Right lobe of liver (tissue), 6 donors: ENCODE data around the gene GOLIM4. TPM values are rescaled to one million over a fixed set of nuclear protein-coding genes. Genes with fewer than 3 reads are reported as not detected.

Experiments
- ATAC-seq, 4 donors: fragments of 200-7000 bp; cut with Tn5 transposase; one replicate each; pipeline ENCODE4 v1.9.1; 2020; ENCODE audit warnings: mild to moderate bottlenecking in 4 of 4, moderate library complexity in 4 of 4
- DNase-seq, 3 donors: peaks; one replicate each; pipeline ENCODE4 v3.0.0-alpha.2; 2020
- H3K27ac ChIP-seq, 3 donors: fragments of 200-600 bp; one replicate each; pipeline ENCODE4 v1.8.0; 2022
- H3K27me3 ChIP-seq, 2 donors: fragments of 200-600 bp; one replicate each; pipeline ENCODE4 v1.8.0; 2022
- H3K36me3 ChIP-seq, 4 donors: fragments of 200-600 bp; sonication (generic) in 1 of 4; one replicate each; pipeline versions ENCODE4 v1.5.1 to v1.8.0; 2017 to 2022; ENCODE audit warnings: control low read depth in 1 of 4
- H3K4me1 ChIP-seq, 4 donors: fragments of 200-600 bp; sonication (generic) in 1 of 4; one replicate each; pipeline versions ENCODE4 v1.5.1 to v1.8.0; 2017 to 2022; ENCODE audit warnings: control low read depth in 1 of 4
- H3K4me3 ChIP-seq, 3 donors: fragments of 200-600 bp; one replicate each; pipeline ENCODE4 v1.8.0; 2022
- H3K9me3 ChIP-seq, 4 donors: fragments of 200-600 bp; sonication (generic) in 1 of 4; one replicate each; pipeline versions ENCODE4 v1.5.1 to v1.8.0; 2017 to 2022; ENCODE audit warnings: control low read depth in 1 of 4
- CTCF ChIP-seq, 4 donors: fragments of 200-600 bp in 3 of 4; fragments of 450-650 bp in 1 of 4; IDR thresholded peaks; one replicate each; pipeline versions ENCODE4 v1.5.1 to v1.8.0; 2016 to 2022; ENCODE audit warnings: antibody characterized with exemption in 4 of 4, mild to moderate bottlenecking in 2 of 4
- POLR2A ChIP-seq: fragments of 450-650 bp; IDR thresholded peaks from one replicate; pipeline ENCODE4 v1.6.1; 2017; ENCODE audit warnings: antibody characterized with exemption, mild to moderate bottlenecking
- WGBS: methylation state at CpG from one replicate; pipeline ENCODE4 v1.1.6; 2018; ENCODE audit warnings: low coverage, low lambda C conversion rate; ENCODE audit not compliant: insufficient coverage; ENCODE audit errors: missing lambda C conversion rate; 5-methylcytosine and 5-hydroxymethylcytosine counted together
- intact Hi-C, 2 donors: fragments of 100-400 bp; cut with DNase I; formaldehyde crosslinking; loops; one replicate each; pipeline versions ENCODE4 v1.11.2 to v1.14.1; 2022
- total RNA-seq, 6 experiments: library from RNA; depleted of rRNA in 2 of 6; stranded (reverse); fragments of >200 nt in 2 of 6; fragmentation: NEBNext Ultra II Directional in 3 of 6; extraction: Animal tissue kit (Norgen Biotek cat#: 25700) in 3 of 6; gene quantifications; one replicate each; pipeline versions ENCODE4 v1.1.0 to v1.2.4, GENCODE V29; 2016 to 2023
- donor health status: DM: no; HTN: yes; CAD: no.
- donor health status: DM: no; HTN: no; CAD: no.
- donor health status: DM: no; HTN: no; CAD: no.
- donor health status: DM: no; HTN: yes; CAD: no.
- donor health status: DM: no; HTN: yes; CAD: no.

Gene GOLIM4
- total RNA-seq, 6 experiments from 2014 or later, result 33.3 to 44.9 (median 36.6) TPM

- peaks cover 0 to 2% (median 0%) of the 10 kb centered on the region in 4 donors for H3K9me3 ChIP-seq
- H3K4me3 ChIP-seq, result no peak overlapping the region
- H3K27ac ChIP-seq, result no peak overlapping the region
- no peak for TF ChIP-seq POLR2A
- TF ChIP-seq CTCF (IDR thresholded peaks at IDR 0.05), result no peak
- ATAC-seq (no peak), DNase-seq (no peak)
- intact Hi-C loops, result no loop called here
- 91% methylated on average over 5 of the region's 5 CpGs for WGBS
- H3K27me3 ChIP-seq, result no peaks in the 10 kb centered on the region
- H3K4me1 ChIP-seq, result peaks cover 0 to 40% (median 18%) of the 10 kb centered on the region in 4 donors
- H3K36me3 ChIP-seq, result no peaks in the 10 kb centered on the region
Observed at GRCh38 chr3:168054447-168054846, 41.3 kb downstream of the GOLIM4 start.

GRCh38 chr3:168053115-168053514, 42.6 kb downstream of the GOLIM4 start:
- WGBS, result 33% methylated on average over 2 of the region's 2 CpGs
- ATAC-seq (no peak), DNase-seq (no peak)
- TF ChIP-seq POLR2A (no peak), CTCF (IDR thresholded peaks at IDR 0.05) (peak; percentile 12 to 38 (median 26))
- H3K27me3 ChIP-seq, result no peaks in the 10 kb centered on the region
- H3K36me3 ChIP-seq, result no peaks in the 10 kb centered on the region
- intact Hi-C loops, result no loop called here
- no peak overlapping the region for H3K4me3 ChIP-seq
- H3K4me1 ChIP-seq, result peaks cover 0 to 39% (median 18%) of the 10 kb centered on the region in 4 donors
- H3K9me3 ChIP-seq, result no peaks in the 10 kb centered on the region
- no peak overlapping the region for H3K27ac ChIP-seq

- H3K9me3 ChIP-seq, result no peaks in the 10 kb centered on the region
- ATAC-seq (no peak), DNase-seq (no peak)
- no peak overlapping the region for H3K4me3 ChIP-seq
- TF ChIP-seq CTCF (IDR thresholded peaks at IDR 0.05), result no peak
- no peak for TF ChIP-seq POLR2A
- no peaks in the 10 kb centered on the region for H3K36me3 ChIP-seq
- no peaks in the 10 kb centered on the region for H3K27me3 ChIP-seq
- intact Hi-C loops, result no loop called here
- no peak overlapping the region for H3K27ac ChIP-seq
- peaks cover 0 to 33% (median 15%) of the 10 kb centered on the region in 4 donors for H3K4me1 ChIP-seq
- 64% methylated on average over 2 of the region's 2 CpGs for WGBS
Observed at GRCh38 chr3:168052515-168052914, 43.2 kb downstream of the GOLIM4 start.

GRCh38 chr3:168051531-168052471, 43.9 kb downstream of the GOLIM4 start:
- intact Hi-C loops, result no loop called here
- H3K9me3 ChIP-seq, result no peaks in the 10 kb centered on the region
- no peaks in the 10 kb centered on the region for H3K36me3 ChIP-seq
- no peak overlapping the region for H3K4me3 ChIP-seq
- H3K27ac ChIP-seq, result no peak overlapping the region
- no peak for DNase-seq
- TF ChIP-seq CTCF (IDR thresholded peaks at IDR 0.05) (no peak), POLR2A (no peak)
- H3K27me3 ChIP-seq, result no peaks in the 10 kb centered on the region
- WGBS, result 72% methylated on average over 9 of the region's 9 CpGs
- ATAC-seq, result no peak
- H3K4me1 ChIP-seq, result peaks cover 0 to 30% (median 15%) of the 10 kb centered on the region in 4 donors
